Measurements from ENCODE around the gene DMBX1. TPM values are rescaled to one million over a fixed set of nuclear protein-coding genes. Genes with fewer than 3 reads are reported as not detected.

Gene DMBX1
- total RNA-seq, 4 donors from 2014 or later, result not detected

GRCh38 chr1:46523496-46524353, 34.1 kb downstream of the DMBX1 start:
- no peak overlapping the region for H3K27ac ChIP-seq
- no peaks in the 10 kb centered on the region for H3K9me3 ChIP-seq
- WGBS, 2 donors, result 83 to 87% methylated on average over 11 of the region's 11 CpGs
- DNase-seq, result no peak
- H3K27me3 ChIP-seq, result no peaks in the 10 kb centered on the region
- H3K4me3 ChIP-seq (replicated peaks in 1 of 3), result no peak overlapping the region
- H3K36me3 ChIP-seq, result no peaks in the 10 kb centered on the region
- TF ChIP-seq CTCF (IDR thresholded peaks at IDR 0.05) (no peak), POLR2A (IDR thresholded peaks at IDR 0.05) (no peak)
- intact Hi-C loops (cut with DNase I), result no loop called here
- H3K4me1 ChIP-seq, result peaks cover 34 to 44% of the 10 kb centered on the region in 2 donors

- Histone ChIP-seq H3K9me3 (no peaks in the 10 kb centered on the region), H3K27ac (no peak overlapping the region), H3K27me3 (no peaks in the 10 kb centered on the region), H3K4me3 (replicated peaks in 1 of 3) (no peak overlapping the region), H3K4me1 (peaks cover 31 to 37% of the 10 kb centered on the region in 2 donors), H3K36me3 (no peaks in the 10 kb centered on the region)
- intact Hi-C loops (cut with DNase I), result no loop called here
- TF ChIP-seq POLR2A (IDR thresholded peaks at IDR 0.05), result no peak
- no peak for TF ChIP-seq CTCF (IDR thresholded peaks at IDR 0.05)
- WGBS, 2 donors, result 82 to 86% methylated on average over 5 of the region's 5 CpGs
- DNase-seq, result no peak
These were observed 35.2 kb downstream of the DMBX1 start for GRCh38 chr1:46524843-46525242.

GRCh38 chr1:46525253-46525983, 35.8 kb downstream of the DMBX1 start:
- no peak for DNase-seq
- H3K4me3 ChIP-seq (replicated peaks in 1 of 3), result no peak overlapping the region
- WGBS, 2 donors, result 75 to 78% methylated on average over 13 of the region's 13 CpGs
- no peaks in the 10 kb centered on the region for H3K9me3 ChIP-seq
- H3K36me3 ChIP-seq, result no peaks in the 10 kb centered on the region
- intact Hi-C loops (cut with DNase I), result no loop called here
- H3K4me1 ChIP-seq, result peaks cover 25 to 31% of the 10 kb centered on the region in 2 donors
- TF ChIP-seq CTCF (IDR thresholded peaks at IDR 0.05), result no peak
- no peak for TF ChIP-seq POLR2A (IDR thresholded peaks at IDR 0.05)
- H3K27ac ChIP-seq, result no peak overlapping the region
- no peaks in the 10 kb centered on the region for H3K27me3 ChIP-seq

GRCh38 chr1:46526013-46526690, 36.5 kb downstream of the DMBX1 start:
- Histone ChIP-seq H3K4me1 (peaks cover 18 to 24% of the 10 kb centered on the region in 2 donors), H3K27ac (no peak overlapping the region), H3K27me3 (no peaks in the 10 kb centered on the region), H3K9me3 (no peaks in the 10 kb centered on the region), H3K4me3 (replicated peaks in 1 of 3) (no peak overlapping the region), H3K36me3 (no peaks in the 10 kb centered on the region)
- intact Hi-C loops (cut with DNase I), result no loop called here
- no peak for DNase-seq
- TF ChIP-seq POLR2A (IDR thresholded peaks at IDR 0.05) (no peak), CTCF (IDR thresholded peaks at IDR 0.05) (no peak)
- 69 to 71% methylated on average over 17 of the region's 17 CpGs for WGBS, 2 donors
